Activated CD4-positive, alpha-beta T cell treated with anti-CD3 and anti-CD28 coated beads for 24 hours (primary cell): ENCODE data around the gene SLC22A12.
A peak's percentile ranks its signal among the peaks of the same experiment; 100 is the strongest.
"Not testable (repeated sequence)": the region's sequence is repeated elsewhere in the genome, so short reads cannot be mapped to it uniquely, and the experiment has no call there.

Source experiments
- DNase-seq, 2 donors: peaks; one replicate each; pipeline ENCODE4 v3.0.0-alpha.2; 2020; ENCODE audit warnings: low read depth in 2 of 2

Gene SLC22A12

GRCh38 chr11:64590763-64591221 lies at the start of gene SLC22A12:
Gene SLC22A12, plus strand, starts transcription at chr11:64591220. Its CDS starts 337 bp downstream, at chr11:64591557.
- DNase-seq, result no peak

GRCh38 chr11:64542172-64543125 lies 48.6 kb upstream of the SLC22A12 start:
- no peak for DNase-seq

GRCh38 chr11:64543818-64544217 lies 47.2 kb upstream of the SLC22A12 start:
- no peak for DNase-seq

- no peak for DNase-seq
Observed at GRCh38 chr11:64544616-64545296, 46.3 kb upstream of the SLC22A12 start.

- DNase-seq, result no peak
Observed at GRCh38 chr11:64545619-64546018, 45.4 kb upstream of the SLC22A12 start.

- no peak for DNase-seq
Observed at GRCh38 chr11:64546176-64546575, 44.8 kb upstream of the SLC22A12 start.

GRCh38 chr11:64546600-64546999 lies 44.4 kb upstream of the SLC22A12 start:
- no peak for DNase-seq

- no peak for DNase-seq
Observed at GRCh38 chr11:64549969-64550368, 41.1 kb upstream of the SLC22A12 start.

- peak; percentile 33 to 35 for DNase-seq
Observed at GRCh38 chr11:64553554-64554201, 37.3 kb upstream of the SLC22A12 start.

- DNase-seq, result no peak
Observed at GRCh38 chr11:64556044-64556720, 34.8 kb upstream of the SLC22A12 start.

- DNase-seq, result no peak
Observed at GRCh38 chr11:64556721-64557250, 34.2 kb upstream of the SLC22A12 start.

GRCh38 chr11:64558065-64558745 lies 32.8 kb upstream of the SLC22A12 start:
- no peak for DNase-seq

- no peak for DNase-seq
Observed at GRCh38 chr11:64558869-64559268, 32.2 kb upstream of the SLC22A12 start.

GRCh38 chr11:64559351-64560138 lies 31.5 kb upstream of the SLC22A12 start:
- DNase-seq, result no peak

GRCh38 chr11:64560139-64560771 lies 30.8 kb upstream of the SLC22A12 start:
- DNase-seq, result no peak

- no peak for DNase-seq
Observed at GRCh38 chr11:64560941-64561340, 30.1 kb upstream of the SLC22A12 start.

GRCh38 chr11:64561429-64561828 lies 29.6 kb upstream of the SLC22A12 start:
- not testable (repeated sequence) for DNase-seq

- no peak for DNase-seq
Observed at GRCh38 chr11:64561984-64562722, 28.9 kb upstream of the SLC22A12 start.
